Measurements from ENCODE around the gene INPP4B.
"Not testable (repeated sequence)": the region's sequence is repeated elsewhere in the genome, so short reads cannot be mapped to it uniquely, and the experiment has no call there.

The INPP4B gene

DNA sequence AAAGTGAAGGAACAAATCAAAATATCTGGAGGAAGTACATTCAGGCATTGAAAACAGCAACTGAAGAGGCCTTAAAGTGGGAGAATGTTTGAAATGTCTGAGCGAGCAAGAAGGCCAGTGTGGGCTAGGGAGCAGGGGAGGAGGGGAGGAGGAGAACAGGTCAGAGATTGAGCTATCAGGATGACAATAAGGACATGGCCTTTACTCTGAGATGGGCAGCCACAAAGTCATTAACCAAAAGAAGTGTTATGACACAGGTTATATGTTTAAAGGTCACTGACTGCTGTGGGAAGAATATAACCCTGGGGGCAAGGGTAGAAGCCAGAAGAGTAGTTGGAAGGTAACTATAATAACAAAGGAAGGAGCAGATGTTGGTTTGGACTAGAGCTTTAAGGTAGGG lies 315.4 kb downstream of the INPP4B start:
- no peak for DNase-seq

DNA sequence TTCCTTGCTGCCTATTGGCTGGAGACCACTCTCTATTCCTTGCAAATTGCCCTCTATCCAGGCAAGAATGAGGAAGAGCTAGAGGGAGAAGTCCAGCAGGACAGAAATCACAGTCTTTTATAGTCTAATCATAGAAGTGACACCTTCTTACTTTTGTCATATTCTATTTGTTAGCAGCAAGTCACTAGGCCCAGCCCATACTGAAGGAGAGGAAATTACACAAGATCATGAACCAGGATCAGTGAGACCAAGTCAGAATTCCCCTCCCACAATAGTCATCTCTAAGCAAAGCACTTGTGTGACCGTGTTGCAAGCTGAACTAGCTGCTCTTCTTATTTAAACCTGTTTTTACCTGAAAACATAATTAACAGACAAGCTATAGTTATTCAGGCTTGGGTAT lies 317.7 kb downstream of the INPP4B start:
- no peak for DNase-seq

GRCh38 chr4:142523111-142523510 lies 323.0 kb downstream of the INPP4B start:
- DNase-seq, result no peak

DNA sequence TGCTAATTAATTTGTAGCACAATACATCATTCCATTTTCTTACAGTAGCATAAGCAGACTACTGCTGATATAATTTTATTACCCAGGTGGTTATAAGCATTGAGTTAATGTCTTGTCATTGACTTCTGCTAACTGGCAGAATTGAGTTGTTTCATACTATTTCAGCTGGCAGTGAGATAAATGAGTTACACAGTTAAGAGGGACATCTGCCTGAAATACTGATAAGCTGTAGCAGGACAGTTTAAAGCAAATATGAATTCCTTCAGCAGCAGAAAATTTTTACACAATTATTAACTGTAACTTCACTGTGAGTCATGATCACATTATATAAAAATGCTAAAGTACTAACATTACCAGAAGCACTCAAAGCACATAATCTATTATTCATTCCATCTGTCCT lies 326.8 kb downstream of the INPP4B start:
- no peak for DNase-seq

- no peak for DNase-seq
These were observed 329.2 kb downstream of the INPP4B start for GRCh38 chr4:142516686-142517526.

DNA sequence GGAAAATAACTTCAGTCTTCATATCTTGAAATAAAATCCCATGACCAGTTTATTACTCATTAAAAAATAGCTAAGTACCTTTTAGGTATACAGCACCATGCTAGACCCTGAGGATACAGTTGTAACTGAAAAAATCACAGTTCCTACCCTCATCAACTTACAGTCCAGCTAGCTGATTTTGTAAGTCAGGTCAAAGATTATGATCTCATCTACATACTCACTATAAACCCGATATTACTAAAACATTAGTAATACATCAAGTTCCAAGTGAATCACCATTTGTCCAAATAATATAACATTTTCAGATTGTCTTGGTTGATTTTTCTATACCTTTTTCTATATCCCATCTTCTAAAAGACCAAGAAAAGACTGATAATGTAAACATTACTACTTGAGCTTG lies 333.9 kb downstream of the INPP4B start:
- DNase-seq, result no peak

- no peak for DNase-seq
These were observed 336.2 kb downstream of the INPP4B start for GRCh38 chr4:142509881-142510280.

- DNase-seq, result not testable (repeated sequence)
These were observed 336.7 kb downstream of the INPP4B start for GRCh38 chr4:142509381-142509780.

DNA sequence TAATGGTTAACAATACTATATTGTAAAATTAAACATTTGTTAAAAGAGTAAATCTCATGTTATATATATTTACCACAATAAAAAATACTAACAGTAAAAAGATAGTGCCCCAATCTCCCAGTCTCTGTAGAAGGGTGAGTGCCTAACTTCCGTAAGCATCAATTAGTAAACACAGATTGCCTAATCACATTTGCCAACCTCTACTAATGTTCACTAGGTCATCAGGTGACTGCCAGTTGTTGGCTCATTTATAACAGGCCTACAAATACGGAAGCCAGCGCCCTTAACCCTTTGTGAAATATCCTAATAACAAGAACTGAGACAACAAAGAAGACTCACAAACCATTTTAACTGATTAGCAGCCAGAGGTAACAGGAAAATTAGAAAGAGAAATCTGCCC lies 345.1 kb downstream of the INPP4B start:
- no peak for DNase-seq

DNA sequence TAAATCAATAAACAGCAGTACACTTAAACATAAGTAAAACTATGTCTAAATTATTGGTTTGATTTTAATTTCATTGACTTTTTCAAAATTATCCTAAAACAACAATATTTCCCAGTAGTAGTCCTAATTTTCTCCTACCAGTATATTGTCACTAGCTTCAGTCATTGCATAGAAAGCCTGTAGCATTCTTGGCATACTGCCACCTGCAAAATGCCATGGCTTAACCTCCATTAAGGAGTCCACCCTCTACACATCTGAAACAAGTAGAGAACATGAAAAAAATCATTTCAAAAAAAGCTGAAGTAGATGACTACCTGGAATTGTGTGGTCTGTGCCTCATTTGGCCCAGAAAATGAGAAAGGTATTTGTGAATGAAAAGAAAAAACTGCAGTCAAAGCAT lies 348.5 kb downstream of the INPP4B start:
- no peak for DNase-seq

- no peak for DNase-seq
These were observed 352.6 kb downstream of the INPP4B start for GRCh38 chr4:142493255-142494110.

- no peak for DNase-seq
These were observed 360.6 kb downstream of the INPP4B start for GRCh38 chr4:142485452-142485851.

- DNase-seq, result no peak
These were observed 365.9 kb downstream of the INPP4B start for GRCh38 chr4:142480244-142480643.

- no peak for DNase-seq
These were observed 370.4 kb downstream of the INPP4B start for GRCh38 chr4:142475663-142476062.

GRCh38 chr4:142474398-142475087 lies 371.6 kb downstream of the INPP4B start:
- DNase-seq, result no peak

- no peak for DNase-seq
These were observed 372.2 kb downstream of the INPP4B start for GRCh38 chr4:142473960-142474338.

GRCh38 chr4:142473218-142473959 lies 372.7 kb downstream of the INPP4B start:
- no peak for DNase-seq

GRCh38 chr4:142467088-142467487 lies 379.0 kb downstream of the INPP4B start:
- no peak for DNase-seq

DNA sequence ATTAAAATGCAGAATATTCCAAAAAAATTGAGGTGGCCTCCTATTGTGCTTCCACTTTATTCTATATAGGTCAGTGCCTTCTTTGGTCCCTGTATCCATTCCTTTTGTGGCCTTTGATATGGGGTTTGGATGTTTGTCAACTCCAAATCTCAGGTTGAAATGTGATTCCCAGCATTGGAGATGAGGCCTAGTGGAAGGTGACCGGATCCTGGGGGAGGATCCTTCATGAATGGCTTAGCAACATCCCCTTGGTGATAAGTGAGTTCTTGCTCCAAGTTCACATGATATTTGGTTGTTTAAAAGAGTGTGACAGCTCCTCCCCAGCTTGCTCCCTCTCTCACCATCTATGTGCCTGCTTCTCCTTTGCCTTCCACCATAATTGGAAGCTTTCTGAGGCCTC lies 380.6 kb downstream of the INPP4B start:
- DNase-seq, result no peak

DNA sequence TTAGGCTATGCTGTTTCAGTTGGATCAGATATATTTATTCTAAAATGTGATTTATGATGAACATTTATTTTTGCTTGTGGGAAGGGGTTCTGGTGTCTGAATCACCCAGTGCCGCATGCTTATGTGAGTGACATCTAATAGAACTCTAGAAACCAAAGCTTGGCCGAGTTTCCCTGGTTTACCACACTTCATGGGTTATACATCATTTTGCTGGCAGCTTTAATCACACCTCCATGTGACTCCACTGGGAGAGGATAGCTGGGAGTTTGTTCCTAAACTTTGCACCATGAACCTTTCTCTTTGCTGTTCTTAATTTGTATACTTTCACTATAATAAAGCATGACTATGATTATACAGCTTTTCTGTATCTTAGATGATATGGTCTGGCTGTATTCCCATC lies 382.9 kb downstream of the INPP4B start:
- no peak for DNase-seq

DNA sequence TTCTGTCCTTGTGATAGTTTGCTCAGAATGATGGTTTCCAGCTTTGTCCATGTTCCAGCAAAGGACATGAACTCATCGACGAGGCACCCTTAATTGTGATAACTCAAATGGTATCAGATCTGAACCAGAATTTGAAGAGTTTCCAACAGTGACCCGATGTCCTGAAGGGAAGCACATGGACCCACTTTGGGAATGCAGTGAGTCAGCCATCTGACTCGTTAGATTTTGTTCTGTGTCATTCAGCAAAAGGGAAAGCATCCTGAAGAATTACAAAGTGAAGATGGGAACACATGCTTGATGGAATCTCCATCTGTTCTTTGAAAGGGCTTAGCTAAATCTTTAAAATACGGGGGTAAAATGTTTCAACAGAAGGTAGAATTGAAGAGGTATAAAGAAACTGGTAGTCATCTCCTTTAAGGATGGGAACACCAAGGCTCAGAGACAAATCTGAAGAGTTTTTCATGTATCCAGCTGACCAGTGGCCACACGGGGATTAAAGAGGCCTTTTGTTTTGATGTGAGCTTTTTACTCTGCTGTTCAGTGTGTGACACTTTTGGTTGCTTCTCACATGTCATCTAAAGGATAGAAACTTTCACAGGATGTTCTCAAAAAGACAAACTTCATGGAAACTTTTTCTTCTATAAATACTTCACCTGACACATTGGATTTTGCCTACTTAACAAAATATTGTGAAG lies 393.8 kb downstream of the INPP4B start:
- DNase-seq, result no peak

- DNase-seq, result no peak
These were observed 396.2 kb downstream of the INPP4B start for GRCh38 chr4:142449771-142450373.

All from activated gamma-delta T cell treated with Interleukin-2 at 50 U/mL for 16 hours (primary cell).